Heart left ventricle (tissue), 13 donors: ENCODE measurements around the gene A2M.

ENCODE experiments used
- POLR2A ChIP-seq, 2 donors: fragments of 450-650 bp; IDR thresholded peaks; one replicate each; pipeline ENCODE4 v1.6.1; 2017; ENCODE audit warnings: antibody characterized with exemption in 2 of 2, mild to moderate bottlenecking in 2 of 2, moderate library complexity in 2 of 2
- TF ChIP-seq, protein P1 (sequence below), 12 donors: fragments of 200-600 bp; sonication (generic) in 4 of 12; IDR thresholded peaks; one replicate each; pipeline versions ENCODE4 v1.5.0 to v1.8.0; 2018 to 2022; ENCODE audit warnings: antibody characterized with exemption in 12 of 12, mild to moderate bottlenecking in 5 of 12
- donor health status: ischemic (EF 13 %, LVEDD 7.1; RV severe dilation, severe dysfunction).
- donor health status: DM: no; HTN: yes; CAD: no.
- donor health status: DM: no; HTN: no; CAD: no.
- donor health status: ischemic (EF 25% LVEDD 6.9; RV normal size, moderate dysfunction).
- donor health status: ischemic (EF 25% LVEDD 5.7; RV mildly dilated, moderate dysfunction).
- donor health status: ischemic (EF 35%, LVEDD 5.7; RV mildly dilated, moderate dysfunction).
- donor health status: nonischemic (EF 11% LVEDD 7.7; RV severe dilation, severe dysfunction).
- donor health status: DM: yes; HTN: yes; CAD: no.
- donor health status: PGD.
- donor health status: ischemic (EF 29% LVEDD 5.4; RV normal size, mild dysfunction).
- donor health status: nonischemic (EF 23%, LVEDD 6.1; RV moderate dilation, normal function).

- TF ChIP-seq, protein P1, sequence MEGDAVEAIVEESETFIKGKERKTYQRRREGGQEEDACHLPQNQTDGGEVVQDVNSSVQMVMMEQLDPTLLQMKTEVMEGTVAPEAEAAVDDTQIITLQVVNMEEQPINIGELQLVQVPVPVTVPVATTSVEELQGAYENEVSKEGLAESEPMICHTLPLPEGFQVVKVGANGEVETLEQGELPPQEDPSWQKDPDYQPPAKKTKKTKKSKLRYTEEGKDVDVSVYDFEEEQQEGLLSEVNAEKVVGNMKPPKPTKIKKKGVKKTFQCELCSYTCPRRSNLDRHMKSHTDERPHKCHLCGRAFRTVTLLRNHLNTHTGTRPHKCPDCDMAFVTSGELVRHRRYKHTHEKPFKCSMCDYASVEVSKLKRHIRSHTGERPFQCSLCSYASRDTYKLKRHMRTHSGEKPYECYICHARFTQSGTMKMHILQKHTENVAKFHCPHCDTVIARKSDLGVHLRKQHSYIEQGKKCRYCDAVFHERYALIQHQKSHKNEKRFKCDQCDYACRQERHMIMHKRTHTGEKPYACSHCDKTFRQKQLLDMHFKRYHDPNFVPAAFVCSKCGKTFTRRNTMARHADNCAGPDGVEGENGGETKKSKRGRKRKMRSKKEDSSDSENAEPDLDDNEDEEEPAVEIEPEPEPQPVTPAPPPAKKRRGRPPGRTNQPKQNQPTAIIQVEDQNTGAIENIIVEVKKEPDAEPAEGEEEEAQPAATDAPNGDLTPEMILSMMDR (IDR thresholded peaks at IDR 0.05): no peak
- TF ChIP-seq POLR2A (IDR thresholded peaks at IDR 0.05): no peak
Measured at GRCh38 chr12:9036227-9036626, 79.5 kb downstream of the A2M start.
